Left colon (tissue), 2 donors: ENCODE measurements around the gene MT1A. TPM values are rescaled to one million over a fixed set of nuclear protein-coding genes. Genes with fewer than 3 reads are reported as not detected.
A peak's percentile ranks its signal among the peaks of the same experiment; 100 is the strongest.

Experiments used
- ATAC-seq: fragments of 200-7000 bp; cut with Tn5 transposase; one replicate; pipeline ENCODE4 v1.9.1; 2020; ENCODE audit warnings: mild to moderate bottlenecking, moderate library complexity
- DNase-seq, 2 donors: peaks; one replicate each; pipeline ENCODE4 v3.0.0-alpha.2; 2020
- intact Hi-C, 2 donors: fragments of 100-400 bp; cut with DNase I in 1 of 2; cut with micrococcal nuclease in 1 of 2; formaldehyde crosslinking; loops; one replicate each; pipeline versions ENCODE4 v1.11.2 to v1.14.0; 2022; cut with DNase I, micrococcal nuclease
- total RNA-seq, 2 donors: library from RNA; stranded (reverse); fragmentation: NEBNext Ultra II Directional; extraction: Animal tissue kit (Norgen Biotek cat#: 25700); gene quantifications; one replicate each; pipeline ENCODE4 v1.2.1, GENCODE V29; 2021
- donor health status: DM: no; HTN: no; CAD: no.
- donor health status: DM: yes; HTN: yes; CAD: no.

MT1A gene
- total RNA-seq, 2 donors from 2014 or later: 4.7 to 5.1 TPM

DNA sequence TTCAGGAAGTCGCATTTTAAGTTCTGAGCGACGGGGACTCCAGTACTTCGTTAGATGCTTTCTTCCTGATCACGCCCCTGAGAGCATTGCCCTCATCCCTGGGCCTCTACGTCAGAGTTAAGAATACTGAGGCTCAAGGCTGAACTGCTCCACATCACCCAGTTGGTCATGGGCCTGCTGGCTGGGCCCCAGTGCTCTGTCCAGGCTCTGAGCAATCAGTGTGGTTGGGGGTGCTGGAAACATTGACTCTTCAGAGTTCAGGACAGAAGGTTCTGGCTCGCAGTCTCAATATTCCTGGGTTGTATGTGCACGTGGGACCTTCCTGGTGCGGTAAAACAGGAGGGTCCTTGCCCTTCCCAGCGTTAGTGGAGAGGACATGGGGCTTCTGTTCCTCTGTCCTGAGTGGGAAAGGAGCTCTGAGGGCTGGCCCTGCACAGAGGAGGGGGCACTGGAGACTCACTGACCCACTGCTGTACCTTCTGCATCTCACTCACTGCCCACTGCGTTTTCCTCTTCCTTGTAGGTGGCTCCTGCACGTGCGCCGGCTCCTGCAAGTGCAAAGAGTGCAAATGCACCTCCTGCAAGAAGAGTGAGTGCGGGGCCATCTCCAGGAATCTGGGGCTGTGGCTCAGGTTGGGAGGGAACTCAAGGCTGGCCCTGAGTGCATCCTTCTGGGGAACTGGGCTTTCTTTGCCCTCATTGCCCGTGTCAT, 12.4 kb upstream of the MT1A start:
- DNase-seq (peak; percentile 49 to 74), ATAC-seq (peak; percentile 61)
- intact Hi-C loops: no loop called here

DNA sequence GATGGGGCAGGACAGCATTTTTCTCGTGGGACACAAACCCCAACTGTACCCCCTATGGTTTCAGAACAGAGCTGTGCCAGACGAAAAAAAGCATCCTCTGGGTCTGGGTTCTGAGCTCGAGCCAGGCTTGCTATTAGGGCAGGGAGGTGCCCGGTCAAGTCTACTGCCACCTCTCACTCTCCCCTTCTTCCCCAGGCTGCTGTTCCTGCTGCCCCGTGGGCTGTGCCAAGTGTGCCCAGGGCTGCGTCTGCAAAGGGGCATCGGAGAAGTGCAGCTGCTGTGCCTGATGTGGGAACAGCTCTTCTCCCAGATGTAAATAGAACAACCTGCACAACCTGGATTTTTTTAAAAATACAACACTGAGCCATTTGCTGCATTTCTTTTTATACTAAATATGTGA, 11.8 kb upstream of the MT1A start:
- ATAC-seq: peak; percentile 17
- intact Hi-C loops: no loop called here
- no peak for DNase-seq

DNA sequence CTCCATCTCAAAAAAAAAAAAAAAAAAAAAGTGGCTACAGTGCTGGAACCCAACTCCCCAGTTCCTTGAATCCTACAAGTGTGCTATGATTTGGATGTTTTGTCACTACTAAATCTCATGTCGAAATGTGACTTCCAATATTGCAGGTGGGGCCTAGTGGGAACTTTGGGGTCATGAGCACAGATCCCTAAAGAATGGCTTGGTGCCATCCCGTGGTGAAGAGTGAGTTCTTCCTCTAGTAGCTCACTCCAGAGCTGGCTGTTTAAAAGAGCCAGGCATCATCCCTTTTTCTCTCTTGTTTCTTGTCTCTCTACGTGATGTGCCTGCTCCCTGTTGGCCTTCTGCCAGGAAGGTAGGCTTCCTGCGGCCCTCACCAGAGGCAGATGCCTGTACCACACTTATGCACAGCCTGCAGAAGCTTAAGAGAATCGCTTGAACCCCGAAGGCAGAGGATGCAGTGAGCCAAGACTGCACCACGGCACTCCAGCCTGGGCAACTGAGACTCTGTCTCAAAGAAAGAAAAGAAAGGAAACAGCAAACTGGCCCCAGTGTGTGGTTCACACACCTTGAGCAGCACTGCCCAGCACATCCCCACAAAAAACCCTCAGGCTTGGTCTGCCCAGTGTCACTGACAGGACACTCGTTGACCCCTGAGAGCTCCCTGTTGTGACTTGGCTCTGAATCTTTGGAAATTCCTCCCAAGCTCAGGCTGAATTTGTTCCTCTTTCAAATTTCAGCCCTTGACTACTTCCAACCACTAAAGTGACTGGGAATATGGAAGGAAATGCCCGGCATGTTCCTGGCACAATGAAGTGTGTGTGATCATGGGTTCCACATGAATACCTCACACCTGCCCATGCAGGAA, 9.7 kb upstream of the MT1A start:
- no peak for ATAC-seq
- intact Hi-C loops: no loop called here
- no peak for DNase-seq

DNA sequence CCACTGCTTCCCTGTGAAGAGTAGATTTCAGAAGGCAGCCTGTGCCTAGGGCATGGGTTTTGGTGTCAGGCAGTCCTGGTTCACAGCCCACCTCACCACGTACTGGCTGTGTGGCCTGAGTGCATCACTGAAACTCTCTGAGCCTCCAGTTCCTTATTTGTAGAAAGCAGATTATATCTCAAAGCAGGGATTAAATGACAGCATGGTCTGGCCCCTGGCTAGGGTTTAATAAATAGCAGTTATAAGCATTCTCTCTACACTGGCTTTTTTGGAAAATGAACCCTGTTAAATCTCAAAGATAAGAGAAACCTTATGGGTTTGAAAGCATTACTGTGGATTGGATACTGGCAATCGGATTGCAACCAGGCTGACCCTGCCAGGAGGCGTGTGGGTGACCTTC, 8.9 kb upstream of the MT1A start:
- no peak for ATAC-seq
- DNase-seq: no peak
- intact Hi-C loops: no loop called here

DNA sequence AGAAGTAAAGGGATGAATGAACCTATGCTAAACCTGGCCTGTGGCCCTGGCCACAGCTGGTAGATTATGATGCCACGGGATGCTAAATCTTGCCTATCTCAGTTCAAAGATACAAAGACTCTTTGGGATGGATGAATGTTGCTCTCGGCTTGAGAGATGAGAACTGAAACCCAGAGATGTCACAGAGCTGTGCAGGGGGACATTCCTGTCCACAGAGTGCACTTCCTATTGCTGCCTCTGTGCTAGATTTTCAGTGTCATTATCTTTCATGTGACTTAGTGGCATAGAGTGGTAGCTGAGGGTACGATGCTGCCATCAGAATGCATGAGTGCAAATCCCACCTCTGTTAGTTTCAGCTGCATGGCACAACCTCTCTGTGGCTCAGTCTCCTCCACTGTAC, 8.3 kb upstream of the MT1A start:
- intact Hi-C loops: no loop called here
- no peak for ATAC-seq

DNA sequence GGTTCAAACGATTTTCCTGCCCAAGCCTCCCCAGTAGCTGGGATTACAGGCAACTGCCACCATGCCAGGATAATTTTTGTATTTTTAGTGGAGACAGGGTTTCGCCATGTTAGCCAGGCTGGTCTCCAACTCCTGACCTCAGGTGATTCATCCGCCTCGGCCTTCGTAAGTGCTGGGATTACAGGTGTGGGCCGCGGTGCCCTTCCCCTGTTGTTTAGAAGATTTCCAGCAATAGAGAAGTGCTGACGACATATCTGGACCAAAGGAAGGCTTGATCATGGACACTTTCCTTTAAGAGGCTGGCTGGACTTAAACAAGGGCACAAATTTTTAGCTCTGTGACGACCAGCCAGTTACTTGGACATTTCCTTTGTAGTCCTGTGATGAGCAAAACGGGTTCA, 7.3 kb upstream of the MT1A start:
- no peak for ATAC-seq
- DNase-seq: no peak
- intact Hi-C loops: no loop called here

More for the DNA sequence above, 8.3 kb upstream of the MT1A start:
- DNase-seq: no peak

DNA sequence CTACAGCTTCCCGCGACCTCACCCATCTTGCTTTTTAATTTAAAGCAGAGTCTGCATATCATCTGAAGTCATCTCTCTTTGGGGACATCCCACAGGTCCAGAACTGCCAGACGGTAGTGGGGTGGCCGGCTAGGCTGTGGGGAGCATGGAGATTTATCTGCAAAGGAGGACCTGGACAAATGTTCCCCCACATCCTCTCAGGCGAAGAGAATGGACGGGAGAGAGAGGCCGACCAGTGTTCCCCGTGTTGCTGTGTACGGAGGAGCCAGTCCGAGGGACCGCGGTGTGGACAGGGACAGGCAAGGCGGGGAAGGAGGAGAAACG, 6.7 kb upstream of the MT1A start:
- no peak for DNase-seq
- intact Hi-C loops: no loop called here
- ATAC-seq: no peak

DNA sequence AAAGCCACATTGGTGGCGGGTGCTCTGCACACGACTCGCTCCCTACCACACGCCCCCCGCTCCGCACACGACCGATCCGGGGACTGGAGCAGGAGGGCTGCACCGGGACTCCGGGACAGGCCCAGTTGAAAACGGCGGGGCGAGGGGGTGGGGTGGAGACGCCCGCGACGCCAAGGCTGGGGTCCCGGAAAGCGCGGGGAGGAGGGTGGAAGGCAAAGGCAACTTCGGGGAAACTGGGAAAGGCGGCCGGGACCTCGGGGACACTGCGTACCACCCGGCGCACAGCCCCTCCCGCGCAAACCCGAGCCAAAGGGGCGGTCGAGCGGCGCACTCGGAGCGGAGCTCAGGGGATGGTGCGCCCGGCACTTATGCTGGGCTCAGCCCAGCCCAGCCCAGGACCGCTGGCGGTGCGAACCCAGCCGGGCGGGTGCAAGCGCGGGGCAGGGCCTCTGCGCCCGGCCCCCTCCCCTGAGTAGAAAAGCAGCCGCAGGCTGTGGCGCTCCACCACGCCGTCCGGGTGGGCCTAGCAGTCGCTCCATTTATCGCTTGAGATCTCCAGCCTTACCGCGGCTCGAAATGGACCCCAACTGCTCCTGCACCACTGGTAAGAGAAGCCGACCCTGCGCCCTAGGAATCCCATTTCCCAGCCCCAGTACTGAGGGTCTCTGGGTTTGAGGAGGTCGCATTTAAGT, 6.2 kb upstream of the MT1A start, which contains the start of gene MT1M:
MT1M (plus strand) TSS at position 504 of the 692 bp plus-strand sequence; CDS start at position 577, 73 bp downstream.
- DNase-seq (peak in 1 of 2 donors; percentile 60), ATAC-seq (peak; percentile 90)
- intact Hi-C loops: no loop called here

DNA sequence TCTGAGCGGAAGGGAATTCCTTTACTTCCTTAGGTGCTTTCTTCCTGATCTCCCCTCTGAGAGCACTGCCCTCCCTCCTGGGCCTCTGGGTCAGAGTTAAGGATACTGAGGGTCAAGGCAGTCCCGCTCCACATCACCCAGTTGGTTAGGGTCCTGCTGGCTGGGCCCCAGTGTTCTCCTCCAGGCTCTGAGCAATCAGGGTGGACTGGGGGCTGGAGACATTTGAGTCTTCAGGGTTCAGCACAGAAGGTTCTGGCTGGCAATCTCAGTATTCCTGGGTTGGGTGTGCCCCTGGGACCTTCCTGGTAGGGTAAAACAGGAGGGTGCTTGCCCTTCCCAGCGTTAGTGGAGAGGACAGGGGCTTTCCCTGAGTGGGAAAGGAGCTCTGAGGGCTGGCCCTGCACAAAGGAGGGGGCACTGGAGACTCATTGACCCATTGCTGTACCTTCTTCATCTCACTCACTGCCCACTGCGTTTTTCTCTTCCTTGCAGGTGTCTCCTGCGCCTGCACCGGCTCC, 5.6 kb upstream of the MT1A start:
- intact Hi-C loops: no loop called here
- peak; percentile 65 for ATAC-seq
- DNase-seq: no peak

DNA sequence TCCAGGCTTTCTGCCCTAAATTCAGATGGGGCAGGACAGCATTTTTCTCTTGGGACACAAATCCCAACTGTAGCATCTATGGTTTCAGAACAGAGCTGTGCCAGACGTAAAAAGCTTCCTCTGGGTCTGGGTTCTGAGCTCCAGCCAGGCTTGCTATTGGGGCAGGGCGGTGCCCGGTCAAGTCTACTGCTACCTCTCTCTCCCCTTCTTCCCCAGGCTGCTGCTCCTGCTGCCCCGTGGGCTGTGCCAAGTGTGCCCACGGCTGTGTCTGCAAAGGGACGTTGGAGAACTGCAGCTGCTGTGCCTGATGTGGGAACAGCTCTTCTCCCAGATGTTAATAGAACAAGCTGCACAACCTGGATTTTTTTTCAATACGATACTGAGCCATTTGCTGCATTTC, 4.9 kb upstream of the MT1A start:
- intact Hi-C loops: no loop called here
- DNase-seq (no peak), ATAC-seq (no peak)

DNA sequence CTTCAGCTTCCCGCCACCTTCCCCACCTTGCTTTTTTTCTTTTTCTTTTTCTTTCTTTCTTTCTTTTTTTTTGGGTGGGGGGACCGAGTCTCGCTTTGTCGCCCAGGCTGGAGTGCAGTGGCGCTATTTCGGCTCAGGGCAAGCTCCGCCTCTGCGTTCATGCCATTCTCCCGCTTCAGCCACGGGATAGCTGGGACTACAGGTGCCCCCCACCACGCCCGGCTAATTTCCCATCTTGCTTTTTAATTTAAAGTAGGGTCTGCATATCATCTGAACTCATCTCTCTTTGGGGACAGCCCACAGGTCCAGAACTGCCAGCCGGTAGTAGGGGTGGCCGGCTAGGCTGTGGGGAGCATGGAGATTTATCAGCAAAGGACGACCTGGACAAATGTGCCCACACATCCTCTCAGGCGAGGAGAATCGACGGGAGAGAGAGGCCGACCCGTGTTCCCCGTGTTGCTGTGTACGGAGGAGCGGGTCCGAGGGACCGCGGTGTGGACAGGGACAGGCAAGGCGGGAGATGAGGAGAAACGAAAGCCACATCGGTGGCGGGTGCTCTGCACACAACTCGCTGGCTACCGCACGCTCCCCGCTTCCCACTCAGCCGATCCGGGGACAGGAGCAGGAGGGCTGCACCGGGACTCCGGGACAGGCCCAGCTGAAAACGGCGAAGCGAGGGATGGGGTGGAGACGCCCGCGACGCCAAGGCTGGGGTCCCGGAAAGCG, 3.6 kb upstream of the MT1A start:
- intact Hi-C loops: no loop called here
- no peak for DNase-seq
- no peak for ATAC-seq

DNA sequence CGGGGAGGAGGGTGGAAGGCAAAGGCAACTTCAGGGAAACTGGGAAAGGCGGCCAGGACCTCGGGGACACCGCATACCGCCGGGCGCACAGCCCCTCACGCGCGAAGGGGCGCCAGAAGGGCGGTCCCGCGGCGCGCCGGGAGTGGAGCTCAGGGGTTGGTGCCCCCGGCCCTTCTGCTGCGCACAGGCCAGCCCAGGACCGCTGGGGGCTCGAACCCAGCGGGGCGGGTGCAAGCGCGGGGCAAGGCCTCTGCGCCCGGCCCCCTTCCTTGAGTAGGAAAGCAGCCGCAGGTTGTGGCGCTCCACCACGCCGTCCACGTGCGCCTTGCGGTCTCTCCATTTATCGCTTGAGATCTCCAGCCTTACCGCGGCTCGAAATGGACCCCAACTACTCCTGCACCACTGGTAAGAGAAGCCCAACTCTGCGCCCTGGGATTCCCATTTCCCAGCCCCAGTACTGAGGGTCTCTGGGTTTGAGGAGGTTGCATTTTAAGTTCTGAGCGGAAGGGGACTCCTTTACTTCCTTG, 3.0 kb upstream of the MT1A start:
- ATAC-seq (no peak), DNase-seq (no peak)
- intact Hi-C loops: no loop called here

DNA sequence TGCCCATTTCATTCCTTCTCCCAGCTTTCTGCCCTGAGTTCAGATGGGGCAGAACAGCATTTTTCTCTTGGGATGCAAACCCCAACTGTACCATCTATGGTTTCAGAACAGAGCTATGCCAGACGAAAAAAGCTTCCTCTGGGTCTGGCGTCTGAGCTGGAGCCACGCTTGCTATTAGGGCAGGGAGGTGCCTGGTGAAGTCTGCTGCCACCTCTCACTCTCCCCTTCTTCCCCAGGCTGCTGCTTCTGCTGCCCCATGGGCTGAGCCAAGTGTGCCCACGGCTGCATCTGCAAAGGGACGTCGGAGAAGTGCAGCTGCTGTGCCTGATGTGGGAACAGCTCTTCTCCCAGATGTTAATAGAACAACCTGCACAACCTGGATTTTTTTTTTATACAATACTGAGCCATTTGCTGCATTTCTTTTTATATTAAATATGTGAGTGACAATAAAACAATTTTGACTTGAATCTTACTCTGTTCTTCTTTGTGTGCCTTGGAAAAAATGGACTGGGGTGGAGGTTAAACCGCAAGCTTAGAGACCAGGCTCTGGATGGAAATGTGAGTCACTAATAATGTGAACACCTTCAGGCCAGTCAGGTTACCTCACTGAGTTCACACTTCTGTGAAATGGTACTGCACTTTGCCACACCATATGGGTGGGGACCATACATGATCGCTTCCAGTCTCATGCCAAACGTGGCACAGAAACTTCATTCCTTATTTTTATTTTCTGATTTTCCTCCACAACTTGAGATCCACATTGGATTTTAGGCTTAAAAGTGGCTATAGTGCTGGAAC, 1.7 kb upstream of the MT1A start:
- ATAC-seq (no peak), DNase-seq (no peak)
- intact Hi-C loops: no loop called here

DNA sequence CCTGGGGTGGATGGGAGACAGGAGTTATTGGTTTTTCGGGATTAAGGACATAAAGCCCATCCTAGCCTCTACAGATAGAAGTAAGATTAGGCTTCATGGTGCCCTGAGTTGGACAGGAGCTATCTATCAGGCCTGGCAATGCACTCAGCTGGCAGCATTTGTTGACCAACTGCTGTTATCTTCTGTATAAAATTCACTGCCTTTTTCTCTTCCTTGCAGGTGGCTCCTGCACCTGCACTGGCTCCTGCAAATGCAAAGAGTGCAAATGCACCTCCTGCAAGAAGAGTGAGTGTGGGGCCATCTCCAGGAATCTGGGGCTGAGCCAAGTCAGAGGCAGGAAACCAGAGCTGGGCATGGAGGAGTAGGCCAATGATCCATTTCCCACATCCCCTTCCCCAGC, 579 bp downstream of the MT1A start:
- intact Hi-C loops: no loop called here
- ATAC-seq (peak; percentile 47), DNase-seq (no peak)

DNA sequence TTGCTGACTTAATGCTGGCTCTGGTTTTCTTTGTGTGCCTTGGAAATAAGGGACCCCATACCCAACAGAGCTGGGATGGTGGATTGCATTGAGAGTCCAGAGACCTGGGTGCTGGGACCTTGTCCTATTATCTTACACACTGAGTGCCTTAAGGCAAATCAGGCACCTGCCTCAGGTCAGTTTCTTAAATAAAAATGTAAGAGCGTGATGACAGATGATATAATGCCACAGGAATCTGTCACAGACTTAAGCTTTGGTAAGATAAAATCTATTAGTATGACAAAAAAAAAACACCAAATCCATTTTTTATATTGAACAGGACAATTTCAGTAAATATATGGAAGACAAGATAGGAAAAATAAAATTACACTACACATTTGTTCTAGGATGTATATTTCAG, 1.6 kb downstream of the MT1A start:
- no peak for ATAC-seq

DNA sequence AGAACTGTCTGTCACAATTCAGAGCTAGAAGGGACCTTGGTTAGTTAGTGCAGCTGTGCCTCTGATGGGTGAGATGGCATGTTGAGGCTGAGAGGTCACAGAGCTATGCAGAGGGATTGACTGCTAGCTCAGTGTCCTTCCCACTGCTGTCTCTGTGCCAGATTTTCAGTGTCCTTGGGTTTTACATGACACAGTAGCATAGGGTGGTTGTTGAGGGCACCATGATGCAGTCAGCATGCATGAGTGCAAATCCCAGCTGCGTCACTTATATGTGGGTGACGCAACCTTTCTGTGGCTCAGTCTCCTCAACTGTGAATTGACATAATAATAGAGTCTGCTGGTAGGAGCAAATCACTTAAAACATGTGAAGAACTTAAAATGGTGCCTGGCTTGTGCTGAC, 2.7 kb downstream of the MT1A start:
- ATAC-seq (no peak), DNase-seq (no peak)
- intact Hi-C loops: no loop called here

More for the DNA sequence above, 1.6 kb downstream of the MT1A start:
- DNase-seq: no peak
- intact Hi-C loops: no loop called here

DNA sequence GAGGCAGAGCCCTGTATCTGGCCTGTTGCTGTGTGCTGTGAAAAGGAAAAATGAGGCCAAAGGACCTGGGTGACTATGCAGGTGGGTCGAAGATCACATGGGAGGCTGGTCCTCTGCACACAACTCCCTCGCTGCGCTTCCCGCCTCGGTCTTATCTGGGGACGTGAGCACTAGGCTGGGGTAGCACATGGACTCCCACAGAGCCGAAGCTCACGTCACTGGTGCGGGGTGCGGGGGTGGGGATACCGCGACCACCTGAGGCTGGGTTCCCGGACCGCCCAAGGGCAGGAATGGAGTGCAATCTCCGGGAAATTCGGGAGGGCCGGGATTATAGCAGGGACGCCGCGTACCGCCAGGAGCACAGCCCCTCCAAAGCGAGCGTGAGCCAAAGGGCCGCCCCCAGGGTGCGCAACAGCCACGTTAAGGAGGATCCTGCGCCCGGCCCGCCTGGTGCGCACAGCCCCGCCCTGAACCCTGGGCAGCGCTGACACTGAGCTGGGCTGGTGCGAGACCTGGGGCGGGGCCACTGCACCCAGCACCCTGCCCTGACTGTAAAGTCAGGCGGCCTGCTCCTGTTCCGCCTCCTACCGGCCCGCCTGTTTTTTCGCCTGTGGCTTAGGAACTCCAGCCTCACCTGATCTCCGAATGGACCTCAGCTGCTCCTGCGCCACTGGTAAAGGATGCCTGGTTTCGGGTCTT, 4.8 kb downstream of the MT1A start:
- ATAC-seq (peak; percentile 88), DNase-seq (peak; percentile 90 to 91)
- intact Hi-C loops: no loop called here
